ENCODE measurements around the gene KLK10.

The KLK10 gene

GRCh38 chr19:50967929-50968715, 51.4 kb downstream of the KLK10 start:
- no peak for DNase-seq (ENCODE audit: low read depth)

GRCh38 chr19:50964266-50964665, 55.2 kb downstream of the KLK10 start:
- no peak for DNase-seq (ENCODE audit: low read depth)

GRCh38 chr19:50963381-50963780, 56.1 kb downstream of the KLK10 start:
- no peak for DNase-seq (ENCODE audit: low read depth)

All from activated T-cell treated with anti-CD3 and anti-CD28 coated beads for 24 hours (primary cell).